ENCODE data around the gene DUOXA2. TPM values are rescaled to one million over a fixed set of nuclear protein-coding genes. Genes with fewer than 3 reads are reported as not detected.

The DUOXA2 gene
- total RNA-seq, 1 donor from 2014 or later: not detected

DNA sequence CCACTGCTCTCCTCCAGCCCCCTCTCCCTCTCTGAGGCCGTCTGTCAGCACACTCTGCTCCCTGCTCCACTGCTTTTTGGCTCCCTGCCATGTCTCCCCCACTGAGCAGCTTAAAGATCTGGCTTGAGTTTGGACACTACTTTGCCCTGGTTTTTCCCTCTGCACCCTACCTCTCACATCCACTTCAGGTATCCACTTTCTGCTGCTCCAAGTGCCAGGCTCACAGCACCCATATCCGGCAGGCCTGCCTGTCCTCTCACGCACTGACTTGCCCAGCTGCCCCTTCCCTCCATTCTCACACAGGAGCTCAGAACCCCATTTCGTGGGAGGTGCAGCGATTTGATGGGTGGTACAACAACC lies 19.4 kb downstream of the DUOXA2 start:
- no peaks in the 10 kb centered on the region for H3K4me1 Mint-ChIP-seq (ENCODE audit: low read depth, unreplicated experiment)
- TF ChIP-seq, protein P1, sequence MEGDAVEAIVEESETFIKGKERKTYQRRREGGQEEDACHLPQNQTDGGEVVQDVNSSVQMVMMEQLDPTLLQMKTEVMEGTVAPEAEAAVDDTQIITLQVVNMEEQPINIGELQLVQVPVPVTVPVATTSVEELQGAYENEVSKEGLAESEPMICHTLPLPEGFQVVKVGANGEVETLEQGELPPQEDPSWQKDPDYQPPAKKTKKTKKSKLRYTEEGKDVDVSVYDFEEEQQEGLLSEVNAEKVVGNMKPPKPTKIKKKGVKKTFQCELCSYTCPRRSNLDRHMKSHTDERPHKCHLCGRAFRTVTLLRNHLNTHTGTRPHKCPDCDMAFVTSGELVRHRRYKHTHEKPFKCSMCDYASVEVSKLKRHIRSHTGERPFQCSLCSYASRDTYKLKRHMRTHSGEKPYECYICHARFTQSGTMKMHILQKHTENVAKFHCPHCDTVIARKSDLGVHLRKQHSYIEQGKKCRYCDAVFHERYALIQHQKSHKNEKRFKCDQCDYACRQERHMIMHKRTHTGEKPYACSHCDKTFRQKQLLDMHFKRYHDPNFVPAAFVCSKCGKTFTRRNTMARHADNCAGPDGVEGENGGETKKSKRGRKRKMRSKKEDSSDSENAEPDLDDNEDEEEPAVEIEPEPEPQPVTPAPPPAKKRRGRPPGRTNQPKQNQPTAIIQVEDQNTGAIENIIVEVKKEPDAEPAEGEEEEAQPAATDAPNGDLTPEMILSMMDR (IDR thresholded peaks at IDR 0.05; ENCODE audit: insufficient read depth, low read depth, low read length): no peak
- no peak for TF ChIP-seq EZH2 (IDR thresholded peaks at IDR 0.05; ENCODE audit: insufficient read depth, low read length)
- no peaks in the 10 kb centered on the region for H3K79me2 ChIP-seq (ENCODE audit: insufficient read depth, low read length)
- no peaks in the 10 kb centered on the region for H3K4me1 ChIP-seq (ENCODE audit: insufficient read depth, low read length)
- FAIRE-seq (no peak), DNase-seq (ENCODE audit: low read depth) (no peak)
- H2AFZ ChIP-seq (ENCODE audit: low read depth, low read length): no peak overlapping the region
- no peak overlapping the region for H3K9ac ChIP-seq (ENCODE audit: low read length)
- H3K9me3 ChIP-seq (ENCODE audit: insufficient read depth, low read depth, low read length): no peaks in the 10 kb centered on the region
- H3K4me3 ChIP-seq (ENCODE audit: insufficient read depth, low read depth, low read length): no peak overlapping the region
- peaks cover 60% of the 10 kb centered on the region for H3K27me3 ChIP-seq (ENCODE audit: insufficient read depth, low read length)
- no peak overlapping the region for H3K4me3 Mint-ChIP-seq (ENCODE audit: unreplicated experiment)
- no peak overlapping the region for H3K27ac ChIP-seq (ENCODE audit: low read depth, low read length)
- no peaks in the 10 kb centered on the region for H3K36me3 Mint-ChIP-seq (ENCODE audit: low read depth, unreplicated experiment)
- no peaks in the 10 kb centered on the region for H3K36me3 ChIP-seq (ENCODE audit: insufficient read depth, low read length)
- H3K27ac Mint-ChIP-seq (ENCODE audit: unreplicated experiment): no peak overlapping the region
- H3K4me2 ChIP-seq (ENCODE audit: low read length): no peak overlapping the region
- no peaks in the 10 kb centered on the region for H4K20me1 ChIP-seq (ENCODE audit: insufficient read depth, low read length)
- H3K27me3 Mint-ChIP-seq (ENCODE audit: low read depth, unreplicated experiment): peaks cover 73% of the 10 kb centered on the region
- peaks cover 3% of the 10 kb centered on the region for H3K9me3 Mint-ChIP-seq (ENCODE audit: unreplicated experiment)

DNA sequence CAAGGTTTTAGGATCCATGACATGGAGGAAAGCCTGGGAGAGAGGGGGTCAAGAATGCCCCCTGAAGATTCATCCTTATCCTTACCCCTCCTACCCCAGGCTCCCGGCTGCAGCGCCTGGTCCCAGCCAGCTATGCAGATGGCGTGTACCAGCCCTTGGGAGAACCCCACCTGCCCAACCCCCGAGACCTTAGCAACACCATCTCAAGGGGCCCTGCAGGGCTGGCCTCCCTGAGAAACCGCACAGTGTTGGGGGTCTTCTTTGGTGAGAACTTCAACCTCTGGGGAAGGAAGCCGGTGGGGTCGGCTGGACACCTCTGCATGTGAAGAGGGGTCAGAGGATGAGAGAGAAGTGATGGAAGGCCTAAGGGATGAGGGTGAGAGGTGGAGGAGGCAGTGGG lies 19.9 kb downstream of the DUOXA2 start:
- Histone ChIP-seq H4K20me1 (ENCODE audit: insufficient read depth, low read length) (no peaks in the 10 kb centered on the region), H3K27me3 (ENCODE audit: insufficient read depth, low read length) (peaks cover 55% of the 10 kb centered on the region), H3K27ac (ENCODE audit: low read depth, low read length) (no peak overlapping the region), H3K9me3 (ENCODE audit: insufficient read depth, low read depth, low read length) (no peaks in the 10 kb centered on the region), H3K36me3 (ENCODE audit: insufficient read depth, low read length) (no peaks in the 10 kb centered on the region), H3K4me3 (ENCODE audit: insufficient read depth, low read depth, low read length) (no peak overlapping the region), H3K9ac (ENCODE audit: low read length) (no peak overlapping the region), H3K4me2 (ENCODE audit: low read length) (no peak overlapping the region), H3K79me2 (ENCODE audit: insufficient read depth, low read length) (no peaks in the 10 kb centered on the region), H2AFZ (ENCODE audit: low read depth, low read length) (no peak overlapping the region), H3K4me1 (ENCODE audit: insufficient read depth, low read length) (no peaks in the 10 kb centered on the region)
- Mint-ChIP-seq H3K9me3 (ENCODE audit: unreplicated experiment) (peaks cover 3% of the 10 kb centered on the region), H3K27me3 (ENCODE audit: low read depth, unreplicated experiment) (peaks cover 70% of the 10 kb centered on the region), H3K27ac (ENCODE audit: unreplicated experiment) (no peak overlapping the region), H3K4me3 (ENCODE audit: unreplicated experiment) (no peak overlapping the region), H3K36me3 (ENCODE audit: low read depth, unreplicated experiment) (no peaks in the 10 kb centered on the region), H3K4me1 (ENCODE audit: low read depth, unreplicated experiment) (no peaks in the 10 kb centered on the region)
- DNase-seq (ENCODE audit: low read depth): no peak
- FAIRE-seq: no peak
- TF ChIP-seq, protein P1 (IDR thresholded peaks at IDR 0.05; ENCODE audit: insufficient read depth, low read depth, low read length): no peak
- TF ChIP-seq EZH2 (IDR thresholded peaks at IDR 0.05; ENCODE audit: insufficient read depth, low read length): no peak

DNA sequence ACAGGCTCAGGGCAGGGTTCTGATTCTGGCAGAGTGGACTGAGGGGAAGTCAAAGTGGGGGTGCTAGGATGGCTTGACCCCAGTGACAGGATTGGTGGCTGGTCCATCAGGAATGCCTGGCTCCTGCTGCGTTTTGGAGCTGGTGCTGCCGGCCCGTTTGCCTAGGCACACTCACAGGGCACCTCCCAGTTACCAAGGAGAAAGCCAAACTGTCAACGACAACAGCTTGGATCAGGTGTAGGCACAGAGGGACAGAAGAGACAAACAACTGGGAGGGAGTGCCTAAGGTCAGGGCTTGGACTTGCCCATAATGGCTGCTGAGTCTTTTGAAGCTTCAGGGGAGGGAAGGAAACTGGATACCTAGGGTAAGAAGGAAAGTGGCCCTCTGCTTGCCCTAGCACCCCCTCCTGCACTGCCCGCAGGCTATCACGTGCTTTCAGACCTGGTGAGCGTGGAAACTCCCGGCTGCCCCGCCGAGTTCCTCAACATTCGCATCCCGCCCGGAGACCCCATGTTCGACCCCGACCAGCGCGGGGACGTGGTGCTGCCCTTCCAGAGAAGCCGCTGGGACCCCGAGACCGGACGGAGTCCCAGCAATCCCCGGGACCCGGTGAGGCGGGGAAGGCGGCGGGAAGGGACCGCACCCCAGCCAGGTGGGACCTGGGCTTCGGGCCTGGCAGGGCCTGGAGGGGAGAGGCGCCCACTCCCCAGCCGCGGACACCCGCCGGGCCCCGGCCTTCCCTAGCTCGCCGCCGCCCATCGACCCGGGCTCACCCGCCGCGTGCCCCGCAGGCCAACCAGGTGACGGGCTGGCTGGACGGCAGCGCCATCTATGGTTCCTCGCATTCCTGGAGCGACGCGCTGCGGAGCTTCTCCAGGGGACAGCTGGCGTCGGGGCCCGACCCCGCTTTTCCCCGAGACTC lies 20.8 kb downstream of the DUOXA2 start:
- Histone ChIP-seq H3K4me2 (ENCODE audit: low read length) (no peak overlapping the region), H3K79me2 (ENCODE audit: insufficient read depth, low read length) (no peaks in the 10 kb centered on the region), H2AFZ (ENCODE audit: low read depth, low read length) (no peak overlapping the region), H3K27me3 (ENCODE audit: insufficient read depth, low read length) (peaks cover 48% of the 10 kb centered on the region), H3K27ac (ENCODE audit: low read depth, low read length) (no peak overlapping the region), H3K9me3 (ENCODE audit: insufficient read depth, low read depth, low read length) (no peaks in the 10 kb centered on the region), H3K9ac (ENCODE audit: low read length) (no peak overlapping the region), H3K4me3 (ENCODE audit: insufficient read depth, low read depth, low read length) (no peak overlapping the region), H3K36me3 (ENCODE audit: insufficient read depth, low read length) (no peaks in the 10 kb centered on the region), H4K20me1 (ENCODE audit: insufficient read depth, low read length) (no peaks in the 10 kb centered on the region), H3K4me1 (ENCODE audit: insufficient read depth, low read length) (no peaks in the 10 kb centered on the region)
- FAIRE-seq (no peak), DNase-seq (ENCODE audit: low read depth) (no peak)
- Mint-ChIP-seq H3K4me3 (ENCODE audit: unreplicated experiment) (no peak overlapping the region), H3K36me3 (ENCODE audit: low read depth, unreplicated experiment) (no peaks in the 10 kb centered on the region), H3K27me3 (ENCODE audit: low read depth, unreplicated experiment) (peaks cover 67% of the 10 kb centered on the region), H3K9me3 (ENCODE audit: unreplicated experiment) (peaks cover 3% of the 10 kb centered on the region), H3K4me1 (ENCODE audit: low read depth, unreplicated experiment) (no peaks in the 10 kb centered on the region), H3K27ac (ENCODE audit: unreplicated experiment) (no peak overlapping the region)
- TF ChIP-seq, protein P1 (IDR thresholded peaks at IDR 0.05; ENCODE audit: insufficient read depth, low read depth, low read length): no peak
- TF ChIP-seq EZH2 (IDR thresholded peaks at IDR 0.05; ENCODE audit: insufficient read depth, low read length): peak; percentile 77

Measured in astrocyte (in vitro differentiated cells and primary cell).